ENCODE measurements around the gene CLBA1. TPM values are rescaled to one million over a fixed set of nuclear protein-coding genes. Genes with fewer than 3 reads are reported as not detected.

Gene CLBA1
- total and polyA plus RNA-seq, 4 experiments from 2014 or later, result 1.2 to 1.6 (median 1.3) TPM

DNA sequence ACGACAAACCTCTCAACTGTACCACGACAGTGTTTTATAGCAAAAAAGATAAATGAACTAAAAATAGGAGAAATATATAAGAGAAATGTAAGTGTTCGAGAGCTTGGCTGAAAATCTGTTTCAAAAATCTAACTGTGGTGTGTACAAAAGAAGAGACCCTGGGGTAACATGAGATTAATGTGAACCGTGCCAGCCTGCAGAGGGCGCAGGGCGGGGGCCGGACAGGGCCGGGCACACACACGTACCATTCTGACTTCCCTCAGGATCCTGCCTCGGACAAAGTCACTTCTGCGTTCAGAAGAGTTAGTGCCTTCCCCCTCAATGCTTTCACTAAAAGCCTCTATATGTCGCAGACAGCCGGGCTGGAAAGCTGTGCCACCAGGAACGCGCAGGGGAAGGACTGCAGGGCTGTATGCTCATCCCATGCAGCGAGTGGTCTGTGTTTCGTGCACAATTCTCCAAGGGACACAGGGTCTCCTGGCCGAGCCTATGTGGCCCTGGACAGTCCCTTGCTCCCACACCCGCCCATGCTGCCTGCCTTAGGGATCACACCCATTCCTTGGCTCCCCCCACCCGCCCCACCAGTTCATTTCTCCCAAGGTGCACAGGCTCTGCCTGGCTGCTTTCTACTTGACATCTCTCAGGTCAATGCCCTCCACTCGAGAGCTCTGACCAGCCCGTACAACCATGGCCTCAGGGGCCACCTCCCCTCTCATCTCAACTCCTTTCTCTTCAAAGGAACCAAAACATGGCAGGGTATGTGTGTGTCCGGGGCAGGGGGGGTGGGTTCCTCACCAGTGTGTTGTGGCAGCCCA, 26.8 kb downstream of the CLBA1 start:
- ChIA-PET CTCF (ENCODE audit: partially characterized antibody) (interaction anchor here (2.0 kb wide), 1 partner anchor 32 kb away, joined by 6 read pairs; no protein-coding TSS in a partner anchor), POLR2A (ENCODE audit: partially characterized antibody) (no interaction called here)
- no peaks in the 10 kb centered on the region for H3K9me3 Mint-ChIP-seq
- H3K27me3 ChIP-seq (ENCODE audit: insufficient read depth, low read length), result no peaks in the 10 kb centered on the region
- peak overlapping the region in 6 of 7 donors; percentile 23 to 70 (median 41) for H3K27ac Mint-ChIP-seq
- H3K4me3 Mint-ChIP-seq, result no peak overlapping the region
- peaks cover 11 to 35% of the 10 kb centered on the region in 2 donors for H3K36me3 Mint-ChIP-seq
- no peaks in the 10 kb centered on the region for H3K9me3 ChIP-seq (ENCODE audit: control insufficient read depth in 1 of 2, low read length in 2 of 2)
- H3K4me1 ChIP-seq (ENCODE audit: insufficient read depth, low read length), result peaks cover 51% of the 10 kb centered on the region
- H3K4me3 ChIP-seq (ENCODE audit: low read length in 2 of 2), result no peak overlapping the region
- no peak overlapping the region for H3K27ac ChIP-seq (ENCODE audit: low read depth, low read length)
- intact Hi-C loops (cut with micrococcal nuclease), result loop anchor here (1.0 to 5.0 kb wide), 2 partner anchors 33 to 35 kb away; partner anchors contain the start of gene AHNAK2
- no peaks in the 10 kb centered on the region for H3K27me3 Mint-ChIP-seq
- DNase-seq, result no peak
- H3K36me3 ChIP-seq (ENCODE audit: insufficient read depth, low read length), result peaks cover 32% of the 10 kb centered on the region
- H3K4me1 Mint-ChIP-seq, result peaks cover 44 to 56% (median 50%) of the 10 kb centered on the region in 4 donors

- Histone ChIP-seq H3K4me1 (ENCODE audit: insufficient read depth, low read length) (peaks cover 60% of the 10 kb centered on the region), H3K27me3 (ENCODE audit: insufficient read depth, low read length) (no peaks in the 10 kb centered on the region), H3K27ac (ENCODE audit: low read depth, low read length) (peak overlapping the region; percentile 4), H3K36me3 (ENCODE audit: insufficient read depth, low read length) (peaks cover 28% of the 10 kb centered on the region), H3K4me3 (ENCODE audit: low read length in 2 of 2) (no peak overlapping the region), H3K9me3 (ENCODE audit: control insufficient read depth in 1 of 2, low read length in 2 of 2) (no peaks in the 10 kb centered on the region)
- peak overlapping the region; percentile 36 to 91 (median 75) for H3K27ac Mint-ChIP-seq
- no peaks in the 10 kb centered on the region for H3K9me3 Mint-ChIP-seq
- ChIA-PET POLR2A (ENCODE audit: partially characterized antibody) (no interaction called here), CTCF (ENCODE audit: partially characterized antibody) (interaction anchor here (1.5 to 2.0 kb wide), 2 partner anchors 31 to 40 kb away, joined by 3 to 6 read pairs; no protein-coding TSS in a partner anchor)
- DNase-seq, result no peak
- H3K27me3 Mint-ChIP-seq, result no peaks in the 10 kb centered on the region
- H3K4me1 Mint-ChIP-seq, result peaks cover 50 to 65% (median 56%) of the 10 kb centered on the region in 4 donors
- H3K4me3 Mint-ChIP-seq, result peak overlapping the region in 1 of 8 donors; percentile 38
- intact Hi-C loops (cut with micrococcal nuclease), result loop anchor here (5.0 kb wide), 1 partner anchor 36 kb away; the partner anchor contains the start of gene AHNAK2
- H3K36me3 Mint-ChIP-seq, result peaks cover 11 to 30% of the 10 kb centered on the region in 2 donors
These were observed 27.7 kb downstream of the CLBA1 start for GRCh38 chr14:105013150-105013785.

- no peaks in the 10 kb centered on the region for H3K27me3 ChIP-seq (ENCODE audit: insufficient read depth, low read length)
- no peaks in the 10 kb centered on the region for H3K9me3 Mint-ChIP-seq
- peaks cover 11 to 31% of the 10 kb centered on the region in 2 donors for H3K36me3 Mint-ChIP-seq
- peak overlapping the region in 3 of 8 donors; percentile 56 to 70 (median 66) for H3K4me3 Mint-ChIP-seq
- no peak for DNase-seq
- intact Hi-C loops (cut with micrococcal nuclease), result loop anchor here (5.0 kb wide), 1 partner anchor 37 kb away; the partner anchor contains the start of gene AHNAK2
- POLR2A ChIA-PET (ENCODE audit: partially characterized antibody), result interaction anchor here (0.6 to 2.2 kb wide), 2 partner anchors 8 to 11 kb away, joined by 3 to 12 read pairs; no protein-coding TSS in a partner anchor
- H3K4me1 Mint-ChIP-seq, result peaks cover 52 to 71% (median 61%) of the 10 kb centered on the region in 4 donors
- H3K9me3 ChIP-seq (ENCODE audit: control insufficient read depth in 1 of 2, low read length in 2 of 2), result no peaks in the 10 kb centered on the region
- peak overlapping the region in 1 of 2 donors; percentile 10 for H3K4me3 ChIP-seq (ENCODE audit: low read length in 2 of 2)
- peaks cover 28% of the 10 kb centered on the region for H3K36me3 ChIP-seq (ENCODE audit: insufficient read depth, low read length)
- H3K27ac Mint-ChIP-seq, result peak overlapping the region; percentile 77 to 91 (median 86)
- no peaks in the 10 kb centered on the region for H3K27me3 Mint-ChIP-seq
- CTCF ChIA-PET (ENCODE audit: partially characterized antibody), result interaction anchor here (1.5 kb wide), 1 partner anchor 41 kb away, joined by 3 read pairs; no protein-coding TSS in a partner anchor
- H3K4me1 ChIP-seq (ENCODE audit: insufficient read depth, low read length), result peaks cover 66% of the 10 kb centered on the region
- peak overlapping the region; percentile 63 for H3K27ac ChIP-seq (ENCODE audit: low read depth, low read length)
These were observed 28.4 kb downstream of the CLBA1 start for GRCh38 chr14:105014032-105014431.

- intact Hi-C loops (cut with micrococcal nuclease), result loop anchor here (5.0 kb wide), 1 partner anchor 37 kb away; the partner anchor contains the start of gene AHNAK2
- Mint-ChIP-seq H3K27ac (peak overlapping the region; percentile 77 to 91 (median 86)), H3K4me1 (peaks cover 56 to 77% (median 66%) of the 10 kb centered on the region in 4 donors), H3K4me3 (peak overlapping the region in 5 of 8 donors; percentile 37 to 70 (median 63)), H3K36me3 (peaks cover 8 to 29% of the 10 kb centered on the region in 2 donors), H3K27me3 (no peaks in the 10 kb centered on the region), H3K9me3 (no peaks in the 10 kb centered on the region)
- ChIA-PET CTCF (ENCODE audit: partially characterized antibody) (interaction anchor here (1.5 to 2.2 kb wide), 2 partner anchors 31 to 41 kb away, joined by 3 to 16 read pairs; no protein-coding TSS in a partner anchor), POLR2A (ENCODE audit: partially characterized antibody) (interaction anchor here (0.6 to 2.2 kb wide), 2 partner anchors 7 to 11 kb away, joined by 3 to 12 read pairs; no protein-coding TSS in a partner anchor)
- peak overlapping the region in 1 of 2 donors; percentile 10 for H3K4me3 ChIP-seq (ENCODE audit: low read length in 2 of 2)
- peak overlapping the region; percentile 63 for H3K27ac ChIP-seq (ENCODE audit: low read depth, low read length)
- no peaks in the 10 kb centered on the region for H3K27me3 ChIP-seq (ENCODE audit: insufficient read depth, low read length)
- DNase-seq, result no peak
- H3K36me3 ChIP-seq (ENCODE audit: insufficient read depth, low read length), result peaks cover 23% of the 10 kb centered on the region
- H3K4me1 ChIP-seq (ENCODE audit: insufficient read depth, low read length), result peaks cover 72% of the 10 kb centered on the region
- H3K9me3 ChIP-seq (ENCODE audit: control insufficient read depth in 1 of 2, low read length in 2 of 2), result no peaks in the 10 kb centered on the region
These were observed 29.0 kb downstream of the CLBA1 start for GRCh38 chr14:105014631-105015030.

DNA sequence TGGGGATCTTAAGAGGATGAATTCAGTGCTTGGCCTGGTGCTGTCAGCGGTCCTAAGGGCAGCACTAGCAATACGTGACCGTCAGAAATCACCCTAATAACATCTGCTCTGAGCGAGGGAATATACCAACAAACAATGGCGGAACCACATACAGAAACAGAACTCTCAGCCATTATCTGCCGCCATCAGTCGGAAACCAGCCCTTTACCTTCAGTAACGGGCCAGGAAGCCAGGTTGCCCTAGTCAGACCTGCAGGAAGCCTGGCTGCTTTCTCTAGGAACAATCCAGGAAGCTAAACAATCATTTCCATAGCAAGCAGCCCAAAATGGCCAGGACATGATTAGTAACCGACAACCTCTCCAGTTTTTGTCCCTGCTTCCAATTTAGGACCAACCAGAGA, 29.7 kb downstream of the CLBA1 start:
- H3K4me3 ChIP-seq (ENCODE audit: low read length in 2 of 2), result no peak overlapping the region
- Mint-ChIP-seq H3K36me3 (peaks cover 4 to 27% of the 10 kb centered on the region in 2 donors), H3K27ac (peak overlapping the region; percentile 77 to 95 (median 89)), H3K9me3 (no peaks in the 10 kb centered on the region), H3K27me3 (peaks cover 0 to 1% of the 10 kb centered on the region in 2 donors), H3K4me3 (peak overlapping the region; percentile 28 to 70 (median 56)), H3K4me1 (peaks cover 56 to 83% (median 70%) of the 10 kb centered on the region in 4 donors)
- ChIA-PET POLR2A (ENCODE audit: partially characterized antibody) (interaction anchor here (1.7 to 2.2 kb wide), 3 partner anchors 10 to 50 kb away, joined by 3 to 12 read pairs (median 5); partner anchors contain the start of gene GPR132), CTCF (ENCODE audit: partially characterized antibody) (interaction anchor here (2.2 kb wide), 1 partner anchor 31 kb away, joined by 16 read pairs; no protein-coding TSS in a partner anchor)
- peak in 2 of 5 donors; percentile 24 to 39 for DNase-seq
- no peaks in the 10 kb centered on the region for H3K9me3 ChIP-seq (ENCODE audit: control insufficient read depth in 1 of 2, low read length in 2 of 2)
- H3K27ac ChIP-seq (ENCODE audit: low read depth, low read length), result peak overlapping the region; percentile 63
- H3K27me3 ChIP-seq (ENCODE audit: insufficient read depth, low read length), result no peaks in the 10 kb centered on the region
- intact Hi-C loops (cut with micrococcal nuclease), result no loop called here
- peaks cover 78% of the 10 kb centered on the region for H3K4me1 ChIP-seq (ENCODE audit: insufficient read depth, low read length)
- peaks cover 17% of the 10 kb centered on the region for H3K36me3 ChIP-seq (ENCODE audit: insufficient read depth, low read length)

DNA sequence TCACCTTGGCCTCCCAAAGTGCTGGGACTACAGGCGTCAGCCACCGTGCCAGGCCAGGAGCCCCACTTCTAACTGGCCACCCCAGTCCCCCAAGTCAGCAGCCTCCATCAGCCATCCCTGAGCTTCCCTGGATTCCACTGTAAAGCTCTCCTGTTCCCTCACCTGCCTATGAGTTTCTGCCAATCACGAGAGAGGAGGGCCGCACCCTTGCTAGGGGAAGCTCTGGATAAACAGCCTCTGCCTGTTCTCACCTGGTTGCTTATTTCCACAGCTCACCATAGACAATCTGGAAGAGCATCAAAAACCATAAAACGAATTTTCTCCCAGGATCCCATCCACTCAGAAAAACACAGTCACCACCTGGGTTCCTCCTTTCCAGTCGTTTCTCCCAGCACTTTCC, 30.3 kb downstream of the CLBA1 start:
- no peak for DNase-seq
- H3K4me3 Mint-ChIP-seq, result peak overlapping the region in 7 of 8 donors; percentile 29 to 70 (median 66)
- CTCF ChIA-PET (ENCODE audit: partially characterized antibody), result interaction anchor here (2.2 kb wide), 1 partner anchor 30 kb away, joined by 16 read pairs; no protein-coding TSS in a partner anchor
- POLR2A ChIA-PET (ENCODE audit: partially characterized antibody), result interaction anchor here (1.7 to 2.2 kb wide), 3 partner anchors 10 to 50 kb away, joined by 3 to 12 read pairs (median 5); partner anchors contain the start of gene GPR132
- peaks cover 78% of the 10 kb centered on the region for H3K4me1 ChIP-seq (ENCODE audit: insufficient read depth, low read length)
- H3K4me3 ChIP-seq (ENCODE audit: low read length in 2 of 2), result no peak overlapping the region
- H3K4me1 Mint-ChIP-seq, result peaks cover 56 to 84% (median 71%) of the 10 kb centered on the region in 4 donors
- H3K27me3 Mint-ChIP-seq, result peaks cover 0 to 1% of the 10 kb centered on the region in 2 donors
- peak overlapping the region; percentile 77 to 95 (median 90) for H3K27ac Mint-ChIP-seq
- intact Hi-C loops (cut with micrococcal nuclease), result no loop called here
- peaks cover 4 to 22% of the 10 kb centered on the region in 2 donors for H3K36me3 Mint-ChIP-seq
- no peaks in the 10 kb centered on the region for H3K9me3 ChIP-seq (ENCODE audit: control insufficient read depth in 1 of 2, low read length in 2 of 2)
- H3K27me3 ChIP-seq (ENCODE audit: insufficient read depth, low read length), result no peaks in the 10 kb centered on the region
- H3K9me3 Mint-ChIP-seq, result no peaks in the 10 kb centered on the region
- peaks cover 10% of the 10 kb centered on the region for H3K36me3 ChIP-seq (ENCODE audit: insufficient read depth, low read length)
- H3K27ac ChIP-seq (ENCODE audit: low read depth, low read length), result peak overlapping the region; percentile 63

Measured in CD4-positive, alpha-beta memory T cell (primary cell).